GM23248 (cell line): Measurements from ENCODE around the gene MEAK7.

Source experiments
- EZH2 ChIP-seq: fragments of 200-600 bp; sonication (generic); IDR thresholded peaks from 2 replicates; pipeline ENCODE4 v1.6.1; 2018; ENCODE audit warnings: antibody characterized with exemption, mild to moderate bottlenecking; ENCODE audit not compliant: insufficient read depth, poor library complexity, severe bottlenecking
- EZH2phosphoT487 ChIP-seq: fragments of 200-600 bp; sonication (generic); IDR thresholded peaks from 2 replicates; pipeline ENCODE4 v1.6.1; 2018; ENCODE audit warnings: antibody characterized with exemption, moderate library complexity, mild to moderate bottlenecking, low read depth; ENCODE audit not compliant: insufficient read depth

GRCh38 chr16:84505249-84506187 is 1.1 kb upstream of the MEAK7 start:
- TF ChIP-seq EZH2phosphoT487: no peak
- no peak for TF ChIP-seq EZH2
